ENCODE data around the gene HDAC4.

GRCh38 chr2:239035997-239036731 is 364.7 kb downstream of the HDAC4 start:
- TF ChIP-seq, protein P1, sequence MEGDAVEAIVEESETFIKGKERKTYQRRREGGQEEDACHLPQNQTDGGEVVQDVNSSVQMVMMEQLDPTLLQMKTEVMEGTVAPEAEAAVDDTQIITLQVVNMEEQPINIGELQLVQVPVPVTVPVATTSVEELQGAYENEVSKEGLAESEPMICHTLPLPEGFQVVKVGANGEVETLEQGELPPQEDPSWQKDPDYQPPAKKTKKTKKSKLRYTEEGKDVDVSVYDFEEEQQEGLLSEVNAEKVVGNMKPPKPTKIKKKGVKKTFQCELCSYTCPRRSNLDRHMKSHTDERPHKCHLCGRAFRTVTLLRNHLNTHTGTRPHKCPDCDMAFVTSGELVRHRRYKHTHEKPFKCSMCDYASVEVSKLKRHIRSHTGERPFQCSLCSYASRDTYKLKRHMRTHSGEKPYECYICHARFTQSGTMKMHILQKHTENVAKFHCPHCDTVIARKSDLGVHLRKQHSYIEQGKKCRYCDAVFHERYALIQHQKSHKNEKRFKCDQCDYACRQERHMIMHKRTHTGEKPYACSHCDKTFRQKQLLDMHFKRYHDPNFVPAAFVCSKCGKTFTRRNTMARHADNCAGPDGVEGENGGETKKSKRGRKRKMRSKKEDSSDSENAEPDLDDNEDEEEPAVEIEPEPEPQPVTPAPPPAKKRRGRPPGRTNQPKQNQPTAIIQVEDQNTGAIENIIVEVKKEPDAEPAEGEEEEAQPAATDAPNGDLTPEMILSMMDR (conservative IDR thresholded peaks at IDR 0.05; ENCODE audit: low read depth, low read length) = no peak
- TF ChIP-seq POLR2A (IDR thresholded peaks at IDR 0.05; ENCODE audit: low read depth, low read length) = no peak
- no peak for TF ChIP-seq MAZ (IDR thresholded peaks at IDR 0.05; ENCODE audit: borderline replicate concordance, low read depth, low read length)
- TF ChIP-seq SMC3 (IDR thresholded peaks at IDR 0.05; ENCODE audit: low read depth, low read length) = no peak
- no peak for TF ChIP-seq RAD21 (IDR thresholded peaks at IDR 0.05; ENCODE audit: low read length)
- TF ChIP-seq RCOR1 (IDR thresholded peaks at IDR 0.05; ENCODE audit: insufficient replicate concordance, low read length) = no peak
- TF ChIP-seq CEBPB (IDR thresholded peaks at IDR 0.05; ENCODE audit: low read depth, low read length) = no peak
- TF ChIP-seq MAFK (IDR thresholded peaks at IDR 0.05; ENCODE audit: low read depth, low read length) = no peak
- TF ChIP-seq MXI1 (IDR thresholded peaks at IDR 0.05; ENCODE audit: borderline replicate concordance, low read depth, low read length) = no peak
- TF ChIP-seq ELK1 (IDR thresholded peaks at IDR 0.05; ENCODE audit: borderline replicate concordance, low read depth, low read length) = no peak
- no peak for TF ChIP-seq BHLHE40 (IDR thresholded peaks at IDR 0.05; ENCODE audit: low read depth, low read length)
- TF ChIP-seq USF2 (IDR thresholded peaks at IDR 0.05; ENCODE audit: low read depth, low read length) = no peak
- TF ChIP-seq CHD1 (IDR thresholded peaks at IDR 0.05; ENCODE audit: low read depth, low read length) = no peak

Data from IMR-90 (cell line).